ENCODE measurements around the gene IQCN. TPM values are rescaled to one million over a fixed set of nuclear protein-coding genes. Genes with fewer than 3 reads are reported as not detected.

IQCN gene
- total and polyA plus RNA-seq, 10 of the 15 experiments (the other 5 are each of a cell fraction or from before 2014, with no cell fraction given), result 0.01 to 0.54 (median 0.23) TPM; not detected in 3

GRCh38 chr19:18281082-18282020 lies 7.1 kb upstream of the IQCN start, which contains the start of gene JUND (continued):
- TF ChIP-seq ZNF687 (IDR thresholded peaks at IDR 0.05), result peak; percentile 82
- TF ChIP-seq HSF1 (IDR thresholded peaks at IDR 0.05; ENCODE audit: low read depth, low read length), result 0 out of 2 replicates have a peak, but pooled peaks have one; percentile 30
- TF ChIP-seq ZNF207 (IDR thresholded peaks at IDR 0.05; ENCODE audit: borderline replicate concordance), result peak; percentile 28
- TF ChIP-seq RUNX3 (IDR thresholded peaks at IDR 0.05; ENCODE audit: low read length), result peak; percentile 68
- peak in 1 of 3 experiments; percentile 12; a peak in 1 of 6 replicates for TF ChIP-seq CTCF (IDR thresholded peaks at IDR 0.05 in 2 of 3, conservative IDR thresholded peaks at IDR 0.05 in 1 of 3; ENCODE audit: control insufficient read depth in 2 of 3, extremely low read depth in 1 of 3, insufficient read depth in 1 of 3, low read depth in 3 of 3, low read length in 3 of 3)
- TF ChIP-seq REST (IDR thresholded peaks at IDR 0.05; ENCODE audit: low read depth, low read length), result 0 out of 2 replicates have a peak, but pooled peaks have one; percentile 15
- TF ChIP-seq IRF3 (IDR thresholded peaks at IDR 0.05), result peak; percentile 72; the same call in 1 of the 2 replicates
